ENCODE results near the gene ARID3C. TPM values are rescaled to one million over a fixed set of nuclear protein-coding genes. Genes with fewer than 3 reads are reported as not detected.

ARID3C gene
- total RNA-seq, 1 experiment from 2014 or later = 0.16 TPM

GRCh38 chr9:34577400-34578240, 51.2 kb downstream of the ARID3C start:
- no peak for DNase-seq
- Histone ChIP-seq H3K4me3 (no peak overlapping the region), H3K36me3 (no peaks in the 10 kb centered on the region), H3K9me3 (no peaks in the 10 kb centered on the region), H3K27me3 (no peaks in the 10 kb centered on the region)

GRCh38 chr9:34576597-34577399, 52.1 kb downstream of the ARID3C start:
- DNase-seq = no peak
- Histone ChIP-seq H3K9me3 (no peaks in the 10 kb centered on the region), H3K36me3 (no peaks in the 10 kb centered on the region), H3K27me3 (no peaks in the 10 kb centered on the region), H3K4me3 (no peak overlapping the region)

- DNase-seq = no peak
- no peaks in the 10 kb centered on the region for H3K9me3 ChIP-seq
- no peaks in the 10 kb centered on the region for H3K36me3 ChIP-seq
- no peak overlapping the region for H3K4me3 ChIP-seq
- H3K27me3 ChIP-seq = no peaks in the 10 kb centered on the region
These were observed 52.8 kb downstream of the ARID3C start for GRCh38 chr9:34575862-34576596.

GRCh38 chr9:34575241-34575640, 53.6 kb downstream of the ARID3C start:
- Histone ChIP-seq H3K36me3 (no peaks in the 10 kb centered on the region), H3K9me3 (no peaks in the 10 kb centered on the region), H3K4me3 (no peak overlapping the region), H3K27me3 (no peaks in the 10 kb centered on the region)
- no peak for DNase-seq

GRCh38 chr9:34574571-34574970, 54.3 kb downstream of the ARID3C start:
- Histone ChIP-seq H3K36me3 (no peaks in the 10 kb centered on the region), H3K9me3 (no peaks in the 10 kb centered on the region), H3K4me3 (no peak overlapping the region), H3K27me3 (no peaks in the 10 kb centered on the region)
- no peak for DNase-seq

GRCh38 chr9:34573599-34574325, 55.1 kb downstream of the ARID3C start:
- H3K27me3 ChIP-seq = no peaks in the 10 kb centered on the region
- no peak overlapping the region for H3K4me3 ChIP-seq
- DNase-seq = no peak
- no peaks in the 10 kb centered on the region for H3K9me3 ChIP-seq
- H3K36me3 ChIP-seq = no peaks in the 10 kb centered on the region

- Histone ChIP-seq H3K27me3 (no peaks in the 10 kb centered on the region), H3K36me3 (no peaks in the 10 kb centered on the region), H3K9me3 (no peaks in the 10 kb centered on the region), H3K4me3 (no peak overlapping the region)
- no peak for DNase-seq
These were observed 56.2 kb downstream of the ARID3C start for GRCh38 chr9:34572628-34573027.

- DNase-seq = peak; percentile 7
- Histone ChIP-seq H3K9me3 (no peaks in the 10 kb centered on the region), H3K27me3 (no peaks in the 10 kb centered on the region), H3K4me3 (no peak overlapping the region), H3K36me3 (no peaks in the 10 kb centered on the region)
These were observed 56.8 kb downstream of the ARID3C start for GRCh38 chr9:34572092-34572491.

GRCh38 chr9:34571481-34571810, 57.4 kb downstream of the ARID3C start:
- Histone ChIP-seq H3K9me3 (no peaks in the 10 kb centered on the region), H3K4me3 (no peak overlapping the region), H3K36me3 (no peaks in the 10 kb centered on the region), H3K27me3 (no peaks in the 10 kb centered on the region)
- no peak for DNase-seq

Other genes starting within 250 kb of the ARID3C start
- gene FAM219A, start 170.5 kb downstream of the ARID3C start, total RNA-seq (2014; rRNA removed; shearing (Covaris generic); ENCODE audit: low replicate concordance) = 3.1 and 7.7 TPM in 2 replicates
- gene DNAI1, start 170.3 kb downstream of the ARID3C start, total RNA-seq (2014; rRNA removed; shearing (Covaris generic); ENCODE audit: low replicate concordance) = not detected in 2 replicates
- 0.20 TPM in 1 of 2 replicates, not detected in the other for gene ENHO, start 106.1 kb downstream of the ARID3C start, total RNA-seq (2014; rRNA removed; shearing (Covaris generic); ENCODE audit: low replicate concordance)
- gene CNTFR, start 39.3 kb downstream of the ARID3C start, total RNA-seq (2014; rRNA removed; shearing (Covaris generic); ENCODE audit: low replicate concordance) = not detected in 2 replicates
- gene RPP25L, start 17.0 kb downstream of the ARID3C start, total RNA-seq (2014; rRNA removed; shearing (Covaris generic); ENCODE audit: low replicate concordance) = 18.7 and 30.0 TPM in 2 replicates
- 91.0 and 107 TPM in 2 replicates for gene DCTN3, start 8.6 kb downstream of the ARID3C start, total RNA-seq (2014; rRNA removed; shearing (Covaris generic); ENCODE audit: low replicate concordance)
- gene SIGMAR1, start 8.7 kb upstream of the ARID3C start, total RNA-seq (2014; rRNA removed; shearing (Covaris generic); ENCODE audit: low replicate concordance) = 106 and 115 TPM in 2 replicates
- 8.2 and 9.9 TPM in 2 replicates for gene GALT, start 17.6 kb upstream of the ARID3C start, total RNA-seq (2014; rRNA removed; shearing (Covaris generic); ENCODE audit: low replicate concordance)
- 10.2 and 16.9 TPM in 2 replicates for gene IL11RA, start 23.1 kb upstream of the ARID3C start, total RNA-seq (2014; rRNA removed; shearing (Covaris generic); ENCODE audit: low replicate concordance)
- gene CCL27, start 33.6 kb upstream of the ARID3C start, total RNA-seq (2014; rRNA removed; shearing (Covaris generic); ENCODE audit: low replicate concordance) = not detected in 2 replicates
- not detected in 2 replicates for gene CCL19, start 62.2 kb upstream of the ARID3C start, total RNA-seq (2014; rRNA removed; shearing (Covaris generic); ENCODE audit: low replicate concordance)
- gene CCL21, start 81.1 kb upstream of the ARID3C start, total RNA-seq (2014; rRNA removed; shearing (Covaris generic); ENCODE audit: low replicate concordance) = not detected in 2 replicates